Type B pancreatic cell (in vitro differentiated cells): ENCODE measurements around the gene RPP25L. TPM values are rescaled to one million over a fixed set of nuclear protein-coding genes. Genes with fewer than 3 reads are reported as not detected.

Experiments used
- DNase-seq: peaks from one replicate; pipeline ENCODE4 v3.0.0; 2021; ENCODE audit warnings: mixed read lengths; ENCODE audit not compliant: unreplicated experiment; ENCODE audit errors: extremely low spot score
- H3K27ac Mint-ChIP-seq: 2 replicates; pipeline ENCODE4 v1.8.0; 2021; ENCODE audit warnings: mild to moderate bottlenecking, mixed read lengths
- H3K27me3 Mint-ChIP-seq: 2 replicates; pipeline ENCODE4 v1.8.0; 2021; ENCODE audit warnings: mixed read lengths
- H3K36me3 Mint-ChIP-seq: 2 replicates; pipeline ENCODE4 v1.8.0; 2021; ENCODE audit warnings: mixed read lengths
- H3K4me1 Mint-ChIP-seq: one replicate; pipeline ENCODE4 v1.8.0; 2021; ENCODE audit warnings: mixed read lengths; ENCODE audit not compliant: unreplicated experiment
- H3K4me3 Mint-ChIP-seq: 2 replicates; pipeline ENCODE4 v1.8.0; 2021; ENCODE audit warnings: mild to moderate bottlenecking, mixed read lengths
- H3K9me3 Mint-ChIP-seq: 2 replicates; pipeline ENCODE4 v1.8.0; 2021; ENCODE audit warnings: mixed read lengths
- CTCF ChIP-seq: fragments of 200-600 bp; sonication (generic); conservative IDR thresholded peaks from 2 replicates; pipeline ENCODE4 v1.5.0; 2021; ENCODE audit warnings: antibody characterized with exemption, mild to moderate bottlenecking
- total RNA-seq: library from RNA; stranded (reverse); gene quantifications from 2 replicates; pipeline ENCODE4 v1.2.1, GENCODE V29; 2021; ENCODE audit warnings: low replicate concordance

Gene RPP25L
- total RNA-seq, 1 donor from 2014 or later: 31.8 TPM

GRCh38 chr9:34625186-34625486, 13.2 kb upstream of the RPP25L start:
- Mint-ChIP-seq H3K4me3 (no peak overlapping the region), H3K27ac (no peak overlapping the region), H3K27me3 (peaks cover 71% of the 10 kb centered on the region), H3K4me1 (peaks cover 16% of the 10 kb centered on the region), H3K9me3 (no peaks in the 10 kb centered on the region), H3K36me3 (peaks cover 4% of the 10 kb centered on the region)
- TF ChIP-seq CTCF: no peak
- no peak for DNase-seq

- Mint-ChIP-seq H3K4me3 (no peak overlapping the region), H3K36me3 (peaks cover 4% of the 10 kb centered on the region), H3K9me3 (no peaks in the 10 kb centered on the region), H3K27ac (no peak overlapping the region), H3K27me3 (peaks cover 66% of the 10 kb centered on the region), H3K4me1 (peaks cover 20% of the 10 kb centered on the region)
- no peak for TF ChIP-seq CTCF
- no peak for DNase-seq
These were observed 12.7 kb upstream of the RPP25L start for GRCh38 chr9:34624475-34625185.

- H3K27me3 Mint-ChIP-seq: peaks cover 57% of the 10 kb centered on the region
- H3K27ac Mint-ChIP-seq: no peak overlapping the region
- H3K9me3 Mint-ChIP-seq: no peaks in the 10 kb centered on the region
- H3K36me3 Mint-ChIP-seq: peaks cover 4% of the 10 kb centered on the region
- no peak overlapping the region for H3K4me3 Mint-ChIP-seq
- DNase-seq: no peak
- no peak for TF ChIP-seq CTCF
- peaks cover 21% of the 10 kb centered on the region for H3K4me1 Mint-ChIP-seq
These were observed 11.7 kb upstream of the RPP25L start for GRCh38 chr9:34623374-34624235.

GRCh38 chr9:34620061-34620994, 8.4 kb upstream of the RPP25L start, which contains the start of gene DCTN3:
Gene DCTN3 (minus strand): TSS chr9:34620495. CDS start chr9:34620464, 31 bp downstream.
- H3K4me3 Mint-ChIP-seq: peak within 1 kb of the TSS; percentile 91
- TF ChIP-seq CTCF: no peak
- H3K4me1 Mint-ChIP-seq: peaks cover 15% of the 10 kb centered on the region
- H3K27ac Mint-ChIP-seq: peak within 1 kb of the TSS; percentile 68
- H3K27me3 Mint-ChIP-seq: peaks cover 25% of the 10 kb centered on the region
- no peaks in the 10 kb centered on the region for H3K9me3 Mint-ChIP-seq
- peaks cover 8% of the 10 kb centered on the region for H3K36me3 Mint-ChIP-seq
- DNase-seq: peak; percentile 86

- no peak for DNase-seq
- Mint-ChIP-seq H3K9me3 (no peaks in the 10 kb centered on the region), H3K4me3 (no peak overlapping the region), H3K4me1 (peaks cover 31% of the 10 kb centered on the region), H3K36me3 (peaks cover 11% of the 10 kb centered on the region), H3K27ac (no peak overlapping the region), H3K27me3 (no peaks in the 10 kb centered on the region)
- no peak for TF ChIP-seq CTCF
These were observed 3.2 kb upstream of the RPP25L start for GRCh38 chr9:34615132-34615531.
